GM18519 (cell line): ENCODE results near the gene KIAA0825.

Experiments
- ATAC-seq: cut with Tn5 transposase; IDR thresholded peaks from one replicate; pipeline ENCODE4 v1.9.1; 2021; ENCODE audit warnings: mild to moderate bottlenecking, moderate library complexity; ENCODE audit not compliant: unreplicated experiment, low FRiP score

KIAA0825 gene

DNA sequence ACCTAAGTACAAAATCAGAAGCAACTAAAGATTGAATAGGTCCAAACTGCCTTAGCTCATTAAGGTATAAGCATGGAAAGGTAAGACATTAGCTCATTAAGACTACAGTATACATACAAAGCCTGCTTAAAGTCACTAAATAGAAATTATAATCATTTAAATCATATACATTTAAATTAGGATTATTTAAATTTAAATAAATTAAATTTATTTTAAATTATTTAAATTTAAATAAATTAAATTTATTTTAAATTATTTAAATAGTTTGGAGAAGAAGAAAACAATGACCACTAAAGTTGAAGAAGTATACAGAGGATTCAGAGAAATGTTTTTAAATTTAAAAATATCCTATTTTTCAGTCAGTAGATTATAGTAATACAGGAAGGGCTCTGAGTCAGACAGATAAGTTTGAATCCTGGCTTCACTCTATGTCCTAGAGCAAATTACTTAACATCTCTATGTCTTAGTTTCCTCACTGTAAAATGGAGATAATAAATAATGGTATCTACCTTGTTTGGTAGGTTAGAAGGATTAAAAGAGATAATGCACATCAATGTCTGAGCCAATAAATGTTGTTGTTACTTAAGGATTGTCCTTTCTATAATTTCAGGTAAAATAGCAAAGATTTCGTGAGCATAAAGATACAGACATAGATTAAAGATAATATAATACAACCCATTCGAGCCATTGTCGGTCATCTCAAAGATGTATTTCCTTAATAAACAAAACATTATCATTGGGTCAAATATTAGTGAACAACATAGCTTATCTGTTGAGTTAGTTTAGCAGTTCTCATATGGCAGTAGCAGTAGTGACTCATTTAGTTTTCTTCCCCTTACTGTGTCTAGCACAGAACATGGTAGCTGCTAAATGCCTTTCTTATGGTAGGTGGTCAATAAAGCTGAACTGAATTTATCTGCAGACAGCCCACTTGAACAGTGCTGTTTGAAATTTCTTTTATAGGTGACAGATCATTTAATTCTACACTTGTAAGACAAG, 100.6 kb downstream of the KIAA0825 start:
- no peak for ATAC-seq

GRCh38 chr5:94516148-94516547, 102.3 kb downstream of the KIAA0825 start:
- no peak for ATAC-seq

DNA sequence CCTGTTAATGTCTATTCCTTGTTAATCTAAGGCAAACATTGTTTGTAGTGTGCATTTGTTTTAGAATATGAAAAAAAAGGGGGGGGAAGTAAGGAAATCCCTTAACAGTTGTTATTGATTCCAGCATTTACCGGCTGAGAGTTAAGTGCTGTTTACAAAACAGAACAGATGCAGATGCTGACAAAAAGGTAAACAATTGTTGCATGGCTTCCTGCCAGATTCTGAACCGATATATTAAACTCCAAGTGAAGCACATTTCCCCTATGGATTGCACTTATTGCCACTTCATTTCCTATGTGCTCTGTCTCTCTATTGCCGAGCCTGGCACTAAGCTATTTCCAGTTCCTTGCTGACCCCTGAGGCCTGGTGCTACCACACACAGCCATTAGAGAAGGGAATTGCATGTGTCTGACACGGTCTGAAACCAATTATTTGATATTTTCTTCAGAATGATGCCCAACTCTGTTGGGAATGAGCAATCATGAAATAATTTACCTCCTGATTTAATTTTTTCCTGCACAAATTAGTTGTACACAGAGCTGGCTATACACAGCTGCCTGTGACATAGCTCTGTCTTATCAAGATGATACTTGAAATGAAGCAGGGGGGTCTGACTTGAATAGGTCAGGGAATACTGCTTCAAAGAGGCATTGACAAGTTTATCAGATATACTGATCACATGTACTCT, 109.8 kb downstream of the KIAA0825 start:
- ATAC-seq, result no peak

DNA sequence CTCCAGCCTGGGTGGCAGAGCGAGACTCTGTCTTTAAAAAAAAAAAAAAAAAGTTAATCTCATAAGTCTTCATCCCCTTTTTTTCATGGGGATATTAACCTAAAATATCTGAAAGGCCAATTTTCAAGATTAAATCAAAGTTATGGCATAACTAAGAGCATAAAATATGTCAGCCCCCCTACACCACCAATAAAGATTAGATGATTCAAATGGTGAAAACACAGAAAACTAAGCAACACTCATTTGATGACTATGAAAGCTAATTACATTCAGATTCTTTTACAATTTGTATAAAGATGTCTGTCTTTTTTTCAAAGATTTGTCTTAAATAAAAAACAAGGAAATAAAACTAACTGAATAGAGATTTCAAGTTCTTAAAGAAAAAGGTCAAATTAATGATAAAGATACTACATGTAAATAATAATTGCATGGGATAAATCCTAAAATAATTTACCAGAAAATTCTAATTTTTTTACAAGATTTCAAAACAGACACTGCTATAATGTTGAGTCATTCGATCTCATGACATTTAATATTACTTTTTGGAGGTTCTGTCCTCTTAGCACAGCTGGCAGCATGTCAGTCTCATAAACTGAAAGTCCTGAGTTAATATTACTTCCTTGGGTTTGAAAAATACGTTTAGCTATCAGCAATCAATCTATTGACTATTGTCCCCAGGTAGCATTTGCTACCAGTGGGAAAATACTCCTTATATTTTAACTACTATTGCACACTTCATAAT, 112.9 kb downstream of the KIAA0825 start:
- ATAC-seq, result no peak

- no peak for ATAC-seq
Measured at GRCh38 chr5:94503677-94504076, 114.7 kb downstream of the KIAA0825 start.

DNA sequence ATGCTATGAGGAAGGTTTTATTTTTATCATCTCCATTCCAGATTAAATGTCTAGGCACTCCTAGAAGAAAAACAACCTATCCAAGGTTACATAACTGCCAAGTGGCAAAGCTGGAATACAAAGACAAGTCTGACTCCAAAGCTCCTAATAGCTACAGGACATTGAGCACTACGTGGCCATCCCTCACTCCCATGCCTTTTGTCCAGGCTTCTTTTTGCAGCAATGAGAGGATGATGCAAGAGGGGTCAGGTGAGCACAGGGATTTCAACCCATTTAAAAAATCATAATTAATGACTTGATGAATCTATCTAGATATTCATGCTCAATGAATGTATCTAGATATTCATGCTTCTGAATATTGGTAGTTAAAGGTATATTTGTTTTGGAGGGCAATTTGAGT, 117.0 kb downstream of the KIAA0825 start:
- no peak for ATAC-seq

DNA sequence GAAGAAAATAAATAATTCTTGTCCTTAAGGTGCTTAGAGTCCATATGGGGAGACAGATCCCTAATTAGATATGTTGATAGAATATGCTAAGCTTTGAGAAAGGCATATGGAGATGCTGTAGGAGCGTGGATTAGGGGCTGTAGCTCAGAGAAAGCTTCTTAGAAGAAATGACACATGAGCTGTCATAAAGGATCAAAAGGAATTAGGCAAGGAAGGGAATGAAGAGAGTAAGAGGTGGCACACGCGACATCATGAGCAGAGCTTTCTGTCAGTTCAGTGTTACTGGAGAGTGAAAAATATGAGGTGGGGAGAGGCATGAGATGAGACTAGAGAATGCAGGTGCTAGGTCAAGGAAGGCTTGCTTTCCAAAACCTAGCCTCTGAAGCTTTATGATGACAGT, 118.6 kb downstream of the KIAA0825 start:
- ATAC-seq, result no peak

DNA sequence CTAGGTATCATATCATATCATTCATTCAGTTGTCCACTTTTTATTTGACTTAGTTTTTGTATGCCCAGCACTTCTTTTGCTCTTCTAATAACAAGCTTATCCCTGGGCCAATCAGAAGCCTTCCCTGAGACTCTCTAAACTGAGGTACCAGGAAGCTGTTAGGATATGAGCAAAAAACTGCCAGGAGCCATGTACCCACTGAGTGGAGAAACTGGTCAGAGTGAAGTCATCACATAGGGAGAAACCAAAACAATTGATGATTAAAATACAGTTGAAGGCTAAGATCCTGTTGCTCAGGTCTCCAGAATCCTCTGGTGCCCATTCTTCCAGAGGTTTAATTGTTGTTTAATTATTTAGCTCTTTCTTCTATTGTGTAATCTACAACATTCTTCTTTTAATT, 120.2 kb downstream of the KIAA0825 start:
- no peak for ATAC-seq

DNA sequence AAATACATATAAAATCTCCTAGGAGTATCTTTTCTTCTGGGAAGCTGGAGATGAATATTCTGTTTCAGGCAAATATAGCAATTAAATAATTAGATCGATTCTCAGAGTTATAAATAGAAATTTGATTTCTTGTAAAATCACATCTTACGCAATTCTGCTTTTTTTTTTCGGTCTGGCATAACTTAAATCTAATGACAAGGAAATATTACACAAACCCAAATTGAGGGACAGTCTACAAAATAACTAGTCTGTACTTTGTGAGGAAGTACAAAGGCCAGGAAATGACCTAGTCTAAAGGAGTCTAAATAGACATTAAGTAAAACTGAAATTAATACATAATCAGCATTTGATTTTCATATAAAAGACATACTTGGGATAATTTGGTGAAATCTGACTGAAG, 133.3 kb downstream of the KIAA0825 start:
- ATAC-seq, result no peak

DNA sequence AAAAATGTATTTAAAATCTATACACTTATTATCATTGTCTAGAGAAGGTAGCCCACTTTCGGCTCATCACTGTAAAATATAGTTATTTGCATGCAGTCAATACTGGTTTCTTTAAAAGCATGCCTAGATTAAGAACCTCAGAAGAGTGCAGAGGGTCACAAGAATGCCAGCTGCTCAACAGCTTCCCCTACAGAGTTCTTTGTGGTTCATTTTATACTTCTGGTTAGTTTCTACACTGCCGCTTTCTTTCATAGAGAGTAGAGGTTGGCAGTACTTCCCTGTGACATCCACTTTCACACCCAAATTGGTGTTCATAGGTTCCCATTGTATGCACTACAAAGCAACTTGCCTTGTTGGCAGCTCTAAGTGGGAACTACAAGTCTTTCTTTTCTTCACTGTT, 137.3 kb downstream of the KIAA0825 start:
- ATAC-seq, result no peak

GRCh38 chr5:94480486-94480885, 137.9 kb downstream of the KIAA0825 start:
- no peak for ATAC-seq

GRCh38 chr5:94473936-94474335, 144.5 kb downstream of the KIAA0825 start:
- no peak for ATAC-seq

- ATAC-seq, result no peak
Measured at GRCh38 chr5:94471521-94471920, 146.9 kb downstream of the KIAA0825 start.

DNA sequence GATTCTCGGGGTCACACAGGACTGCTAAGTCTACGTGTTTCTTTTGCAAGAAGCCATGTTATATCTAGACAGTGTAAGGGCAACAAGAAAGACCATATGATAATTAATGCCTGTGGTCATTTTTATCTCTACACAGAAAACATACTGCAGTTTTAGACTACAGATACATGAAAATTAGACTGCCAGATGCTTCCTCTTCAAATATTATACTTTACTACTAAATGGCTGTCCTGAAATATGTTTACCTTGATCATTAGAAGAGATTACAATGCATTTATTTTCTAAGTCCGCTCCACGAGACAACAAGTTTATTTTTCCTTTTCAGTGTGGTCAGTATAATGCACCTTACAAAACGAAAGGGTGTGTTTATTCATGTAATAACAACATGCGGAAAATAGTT, 147.6 kb downstream of the KIAA0825 start:
- no peak for ATAC-seq

- ATAC-seq, result no peak
Measured at GRCh38 chr5:94469894-94470329, 148.5 kb downstream of the KIAA0825 start.

DNA sequence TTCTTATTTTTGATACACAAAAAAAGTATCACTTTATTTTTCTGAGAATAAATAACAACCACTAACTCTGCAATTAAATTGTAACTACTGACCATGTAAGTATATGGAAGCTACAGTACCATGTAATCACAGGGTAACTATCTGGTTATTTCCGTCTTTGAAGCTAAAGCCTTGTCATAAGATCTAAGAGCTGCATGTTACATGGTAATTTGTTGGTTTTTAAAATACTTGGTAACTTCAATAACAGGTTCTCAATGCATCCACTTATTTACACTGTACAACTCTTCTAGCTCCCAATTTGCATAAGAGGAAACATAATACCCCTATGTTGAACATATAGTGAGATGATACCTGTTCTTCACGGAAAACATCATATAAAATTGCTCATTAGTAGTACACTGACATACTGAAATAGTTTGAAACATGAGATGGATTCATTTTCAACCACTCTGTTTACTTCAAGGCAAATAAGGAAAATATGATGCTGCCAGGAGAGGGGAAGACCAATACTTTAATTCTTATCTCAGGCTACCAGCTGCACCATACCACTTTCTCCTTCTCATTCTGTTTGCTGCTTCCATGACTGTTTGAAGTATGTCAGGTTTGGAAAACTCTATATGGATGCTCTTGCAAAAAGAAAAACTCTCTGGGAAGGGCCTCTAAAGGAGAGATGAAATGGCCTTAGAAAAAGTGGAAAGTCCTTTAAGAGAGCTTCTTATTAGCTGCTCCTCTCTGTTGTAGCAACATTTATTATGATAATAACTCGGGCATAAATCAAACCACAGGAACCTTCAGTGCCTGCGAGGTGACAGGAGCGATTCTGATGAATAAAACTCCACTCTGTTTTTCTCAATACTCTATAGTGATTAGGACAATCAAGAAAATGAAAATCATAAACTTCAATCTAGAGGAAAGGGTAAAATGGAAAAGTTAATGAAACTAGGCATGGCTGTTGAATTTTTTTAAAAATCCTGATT, 150.2 kb downstream of the KIAA0825 start:
- ATAC-seq, result no peak

- no peak for ATAC-seq
Measured at GRCh38 chr5:94467346-94467953, 151.0 kb downstream of the KIAA0825 start.

- no peak for ATAC-seq
Measured at GRCh38 chr5:94463739-94464138, 154.7 kb downstream of the KIAA0825 start.

GRCh38 chr5:94461131-94461530, 157.3 kb downstream of the KIAA0825 start:
- ATAC-seq, result no peak
